ENCODE results near the gene RING1.
"Not testable (repeated sequence)": the region's sequence is repeated elsewhere in the genome, so short reads cannot be mapped to it uniquely, and the experiment has no call there.

Gene RING1

DNA sequence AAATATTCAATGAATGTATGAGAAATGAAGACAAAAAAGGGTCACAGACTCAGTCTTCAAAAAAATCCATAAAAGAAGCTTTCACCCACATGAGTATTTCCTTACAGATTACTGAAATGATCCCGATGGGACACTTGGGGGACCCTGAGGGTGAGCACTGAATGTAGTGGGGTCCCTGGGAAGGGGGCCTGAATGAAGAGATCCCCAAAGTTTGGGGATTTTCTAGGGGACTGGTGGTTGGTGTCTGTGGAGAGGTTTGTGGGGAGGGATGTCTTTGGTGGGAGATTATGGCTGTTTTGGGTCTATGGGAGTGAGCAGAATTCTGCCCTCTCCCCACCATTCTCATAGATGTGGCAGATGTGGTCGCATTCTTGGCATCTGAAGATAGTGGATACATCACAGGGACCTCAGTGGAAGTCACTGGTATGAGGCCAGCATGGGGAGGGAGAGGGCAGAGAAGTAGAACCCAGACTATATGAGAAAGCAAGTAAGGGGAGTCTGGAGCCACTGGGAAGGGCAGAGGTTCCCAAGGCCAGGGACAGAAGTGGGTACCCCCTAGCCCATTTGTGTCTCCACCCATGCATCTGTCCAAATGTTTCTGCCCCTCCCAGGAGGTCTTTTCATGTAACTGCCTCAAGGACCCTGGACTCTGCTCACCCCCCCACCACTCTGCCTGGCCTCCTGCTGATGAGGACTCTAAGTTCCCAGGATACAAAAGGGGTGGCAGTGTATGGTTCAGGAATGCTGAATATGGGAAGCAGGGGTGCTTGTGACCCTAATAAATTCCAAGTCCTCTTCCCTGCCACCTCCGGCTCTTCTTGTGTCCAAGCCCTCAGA lies 2.1 kb upstream of the RING1 start:
- DNase-seq (ENCODE audit: low read depth) = no peak

DNA sequence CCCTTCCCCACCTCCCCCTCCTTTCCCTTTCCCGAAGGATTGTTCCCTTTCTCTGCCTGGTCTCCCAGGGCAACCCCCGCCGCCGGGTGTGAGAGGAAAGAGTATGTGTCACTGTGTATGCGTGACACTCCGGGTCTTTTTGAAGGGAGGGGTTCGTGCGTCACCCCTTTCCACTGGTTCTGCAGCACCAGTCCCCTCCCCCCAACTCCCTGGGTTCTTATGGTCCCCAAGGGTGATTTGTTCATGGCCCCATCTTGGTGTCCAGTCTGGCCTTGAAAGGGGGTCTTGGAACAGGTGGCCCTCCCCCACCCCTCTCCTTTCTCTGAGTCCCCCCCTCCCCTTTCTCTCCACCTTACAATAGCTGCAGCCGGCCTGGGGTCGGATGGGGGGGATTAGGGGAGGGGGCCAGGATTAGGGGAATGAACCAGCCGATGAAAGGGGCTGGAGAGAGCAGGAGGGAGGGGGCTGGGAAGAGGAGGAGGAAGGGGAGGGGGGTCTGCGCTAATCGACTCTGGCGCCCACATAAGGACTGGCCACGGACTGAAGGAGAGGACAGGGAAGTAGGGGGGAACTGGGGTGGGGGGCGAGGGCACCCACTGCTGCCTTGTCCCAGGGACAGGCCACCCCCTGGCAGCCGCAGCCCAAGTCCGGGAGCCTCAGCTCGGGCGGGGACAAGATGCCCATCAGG lies 1.3 kb upstream of the RING1 start:
- no peak for DNase-seq (ENCODE audit: low read depth)

DNA sequence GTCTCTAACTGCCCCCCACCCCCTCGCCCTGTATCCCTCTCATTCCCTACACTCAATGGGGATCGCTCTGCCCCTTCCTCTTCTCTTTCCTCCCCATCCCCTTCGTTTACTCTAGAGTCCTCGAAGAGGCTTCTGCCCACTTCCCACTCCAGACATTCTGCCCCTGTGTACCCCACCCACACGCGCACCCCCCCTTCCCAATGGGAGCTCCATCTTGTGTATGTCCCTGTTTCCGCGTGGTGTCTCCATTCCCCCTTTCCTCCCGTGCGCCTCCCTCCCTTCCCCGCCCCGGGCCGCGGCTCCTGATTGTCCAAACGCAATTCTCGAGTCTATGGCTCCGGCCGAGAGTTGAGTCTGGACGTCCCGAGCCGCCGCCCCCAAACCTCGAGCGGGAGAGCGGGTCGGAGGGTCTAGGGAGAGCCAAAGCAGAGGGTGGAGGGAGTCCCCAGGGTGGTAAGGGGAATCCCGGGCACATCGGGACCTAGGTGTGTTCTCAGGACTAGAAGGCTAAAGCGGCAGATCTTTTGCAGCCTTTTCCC lies 679 bp upstream of the RING1 start:
- no peak for DNase-seq (ENCODE audit: low read depth)

DNA sequence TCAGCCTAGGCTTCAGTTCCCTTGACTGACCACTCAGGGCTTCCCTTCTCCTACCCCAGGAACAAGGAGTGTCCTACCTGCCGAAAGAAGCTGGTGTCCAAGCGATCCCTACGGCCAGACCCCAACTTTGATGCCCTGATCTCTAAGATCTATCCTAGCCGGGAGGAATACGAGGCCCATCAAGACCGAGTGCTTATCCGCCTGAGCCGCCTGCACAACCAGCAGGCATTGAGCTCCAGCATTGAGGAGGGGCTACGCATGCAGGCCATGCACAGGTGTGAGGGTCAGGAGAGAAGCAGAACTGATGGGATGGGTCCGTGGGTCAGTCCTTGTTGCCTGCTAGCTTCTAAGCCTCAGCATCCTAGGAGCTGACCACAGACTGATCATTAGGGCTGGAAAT lies 1.6 kb downstream of the RING1 start:
- no peak for DNase-seq (ENCODE audit: low read depth)

DNA sequence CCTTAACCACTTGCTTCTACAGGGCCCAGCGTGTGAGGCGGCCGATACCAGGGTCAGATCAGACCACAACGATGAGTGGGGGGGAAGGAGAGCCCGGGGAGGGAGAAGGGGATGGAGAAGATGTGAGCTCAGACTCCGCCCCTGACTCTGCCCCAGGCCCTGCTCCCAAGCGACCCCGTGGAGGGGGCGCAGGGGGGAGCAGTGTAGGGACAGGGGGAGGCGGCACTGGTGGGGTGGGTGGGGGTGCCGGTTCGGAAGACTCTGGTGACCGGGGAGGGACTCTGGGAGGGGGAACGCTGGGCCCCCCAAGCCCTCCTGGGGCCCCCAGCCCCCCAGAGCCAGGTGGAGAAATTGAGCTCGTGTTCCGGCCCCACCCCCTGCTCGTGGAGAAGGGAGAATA lies 2.8 kb downstream of the RING1 start:
- DNase-seq (ENCODE audit: low read depth) = no peak

DNA sequence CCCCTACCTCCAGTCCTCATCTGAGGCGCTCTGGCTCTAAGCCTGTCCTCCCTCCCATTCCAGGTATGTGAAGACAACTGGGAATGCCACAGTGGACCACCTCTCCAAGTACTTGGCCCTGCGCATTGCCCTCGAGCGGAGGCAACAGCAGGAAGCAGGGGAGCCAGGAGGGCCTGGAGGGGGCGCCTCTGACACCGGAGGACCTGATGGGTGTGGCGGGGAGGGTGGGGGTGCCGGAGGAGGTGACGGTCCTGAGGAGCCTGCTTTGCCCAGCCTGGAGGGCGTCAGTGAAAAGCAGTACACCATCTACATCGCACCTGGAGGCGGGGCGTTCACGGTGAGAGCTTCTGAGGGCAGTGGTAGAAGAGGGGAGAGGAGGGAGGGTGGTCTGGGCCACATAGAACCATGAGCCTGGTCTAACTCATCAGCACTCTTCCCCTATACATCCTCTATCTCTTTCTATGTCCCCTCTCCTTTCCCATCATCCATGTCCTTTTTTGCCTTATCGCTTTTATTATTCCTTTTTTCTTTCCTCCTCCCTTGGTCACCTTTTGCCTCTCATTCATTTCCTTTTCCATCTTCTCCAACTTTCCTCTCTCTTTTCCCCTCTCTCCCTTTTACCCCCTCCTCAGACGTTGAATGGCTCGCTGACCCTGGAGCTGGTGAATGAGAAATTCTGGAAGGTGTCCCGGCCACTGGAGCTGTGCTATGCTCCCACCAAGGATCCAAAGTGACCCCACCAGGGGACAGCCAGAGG lies 3.5 kb downstream of the RING1 start:
- DNase-seq (ENCODE audit: low read depth) = no peak

DNA sequence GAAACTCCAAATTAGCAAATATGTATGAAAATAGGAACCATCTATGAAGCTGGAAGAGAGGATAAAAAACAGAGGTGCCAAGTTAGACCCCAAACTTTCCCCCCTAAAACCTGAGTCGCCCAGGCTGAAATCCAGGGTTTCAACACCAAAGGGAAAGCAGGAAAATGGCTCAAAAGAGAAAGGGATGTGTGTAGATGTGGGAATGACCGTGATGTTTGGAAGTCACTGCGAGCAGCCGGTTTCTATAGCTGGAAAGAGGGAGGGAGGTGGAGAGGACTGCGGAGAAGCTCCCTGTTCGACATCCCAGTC lies 4.5 kb downstream of the RING1 start:
- no peak for DNase-seq (ENCODE audit: low read depth)

DNA sequence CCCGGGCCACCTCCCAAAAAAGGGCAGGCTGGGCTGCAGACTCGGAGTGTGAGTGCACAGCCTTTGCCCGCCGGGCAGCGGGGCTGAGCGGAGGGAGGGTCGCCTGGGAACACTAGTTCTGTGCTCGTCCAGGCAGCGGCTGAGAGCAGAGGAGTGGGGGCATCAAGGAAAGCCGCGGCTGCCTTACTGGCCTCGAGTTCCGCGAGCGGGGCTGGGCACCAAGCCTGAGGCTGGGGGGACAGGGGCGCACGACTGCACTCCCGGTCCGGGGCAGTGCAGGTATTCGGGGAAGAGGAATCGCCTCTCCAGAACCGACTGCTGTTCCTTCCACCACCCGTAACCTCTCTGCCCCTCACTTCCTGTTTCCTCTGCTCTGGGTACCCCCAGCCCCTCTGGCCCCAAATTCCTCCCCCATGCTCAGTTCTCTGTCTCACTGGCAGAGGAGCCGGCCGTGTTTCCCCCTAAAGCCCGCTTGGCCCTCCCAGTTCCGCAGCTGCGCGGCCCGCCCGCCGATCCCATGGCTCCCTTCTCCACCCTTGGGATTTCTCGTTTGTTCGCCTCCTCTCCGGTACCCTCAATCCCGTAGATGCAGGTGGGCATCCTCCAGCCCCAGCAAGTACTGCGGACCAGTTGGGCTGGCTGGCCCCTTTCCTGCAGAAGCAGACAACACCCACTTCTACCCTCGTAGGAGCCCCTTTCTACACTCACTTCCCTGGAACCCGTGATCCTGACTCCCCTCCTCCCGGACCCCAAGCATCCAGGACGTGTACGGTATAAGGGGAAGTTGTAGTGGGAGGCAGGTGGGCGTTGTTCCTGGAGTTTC lies 5.1 kb downstream of the RING1 start:
- DNase-seq (ENCODE audit: low read depth) = no peak

DNA sequence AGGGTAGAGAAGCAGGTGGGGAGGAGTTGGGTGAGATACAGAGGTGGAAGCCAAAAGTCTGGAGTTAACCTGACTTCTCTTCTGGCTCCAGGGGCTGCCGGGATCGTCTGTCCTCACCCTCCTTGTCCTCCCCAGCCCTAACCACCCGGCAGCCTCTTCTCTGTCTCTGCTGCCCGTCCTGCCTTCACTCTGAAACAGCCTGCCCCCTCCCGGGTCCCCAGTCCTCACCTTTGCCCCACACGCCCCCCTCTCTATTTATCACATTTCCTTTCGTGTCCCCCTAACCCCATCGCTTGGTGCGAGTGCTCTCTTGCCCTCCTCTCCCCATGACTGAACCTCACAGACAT lies 5.7 kb downstream of the RING1 start:
- no peak for DNase-seq (ENCODE audit: low read depth)

DNA sequence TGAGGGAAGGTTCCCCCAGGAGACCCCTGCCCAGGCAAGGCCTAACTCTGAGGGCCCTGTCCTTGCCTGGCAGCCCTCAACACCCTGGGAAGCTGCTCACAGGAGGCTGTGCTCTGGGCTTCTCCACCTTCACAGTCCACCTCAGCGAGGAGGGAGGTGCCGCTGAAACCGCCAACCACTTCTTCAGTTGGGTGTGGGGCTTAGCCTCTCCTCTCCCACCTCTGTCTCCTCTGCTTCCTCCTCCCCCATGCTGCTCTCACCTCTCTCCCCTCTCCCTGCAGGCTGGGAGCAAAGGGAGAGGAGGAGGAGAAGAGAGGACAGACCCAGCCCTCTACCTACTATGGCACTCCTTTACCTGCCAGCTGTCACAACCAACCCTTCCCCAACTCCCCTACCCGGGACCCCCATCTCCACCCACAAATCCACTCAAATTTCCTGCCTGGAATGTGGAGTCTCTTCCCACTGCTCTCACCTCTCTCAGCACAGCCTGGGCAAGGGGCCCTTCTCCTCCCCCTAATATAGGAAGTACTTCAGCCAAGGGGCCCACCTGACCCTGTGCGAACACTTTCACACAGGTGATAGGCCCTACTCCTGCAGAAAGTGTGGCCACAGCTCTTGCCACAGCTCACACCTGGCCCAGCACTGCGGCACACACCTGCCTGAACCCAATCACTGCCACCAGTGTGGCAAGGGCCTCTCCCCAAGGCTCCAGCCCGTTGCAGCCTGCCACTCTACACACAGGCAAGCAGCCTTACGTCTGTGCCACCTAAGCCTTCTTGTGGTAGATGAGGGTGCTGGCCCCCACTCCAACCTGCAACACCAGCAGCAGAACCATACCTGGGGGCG lies 7.2 kb downstream of the RING1 start:
- DNase-seq (ENCODE audit: low read depth) = no peak

DNA sequence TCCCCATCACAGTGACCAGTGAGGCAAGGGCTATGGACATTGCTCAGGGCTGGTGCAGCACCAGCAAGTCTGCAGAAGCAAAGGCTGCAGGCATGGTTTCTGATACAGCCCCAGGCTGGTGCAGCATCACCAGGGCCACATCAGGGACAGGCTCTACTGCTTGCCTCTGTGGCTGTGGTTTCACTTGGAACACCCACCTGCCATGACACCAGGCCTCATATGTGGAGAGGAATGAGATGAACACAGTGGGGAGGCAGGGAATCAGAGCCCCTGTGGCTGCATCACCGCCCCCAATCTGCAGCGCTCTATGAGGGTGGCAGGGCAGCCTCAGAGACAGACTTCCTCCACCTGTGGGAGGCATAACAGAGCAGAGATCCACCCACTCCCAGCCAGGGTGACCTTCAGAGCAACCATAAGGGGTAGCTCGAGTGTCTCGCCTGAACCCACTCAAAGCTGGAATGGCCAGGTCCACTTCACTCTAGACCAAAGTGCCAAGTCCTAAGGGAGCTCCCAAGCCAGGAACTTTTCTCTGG lies 7.9 kb downstream of the RING1 start:
- DNase-seq (ENCODE audit: low read depth) = no peak

DNA sequence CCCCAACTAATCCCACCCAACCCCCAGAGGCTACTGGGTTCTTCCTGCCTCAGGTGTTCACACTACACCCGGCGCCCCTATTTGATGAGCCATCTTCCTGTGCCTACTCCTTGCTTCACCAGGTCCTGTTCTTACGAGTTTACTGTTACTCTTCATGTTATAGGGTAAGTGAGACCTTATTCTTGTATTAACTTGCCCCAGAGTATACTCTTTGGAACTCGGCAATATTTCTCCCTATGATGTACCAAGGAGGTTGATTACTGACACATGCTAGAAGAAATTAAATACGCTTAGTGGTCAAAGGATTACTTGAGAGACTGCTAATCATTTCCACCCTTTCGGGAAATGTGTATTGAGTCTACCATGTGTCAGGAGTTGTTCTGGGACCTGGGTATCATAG lies 8.9 kb downstream of the RING1 start:
- DNase-seq (ENCODE audit: low read depth) = no peak

DNA sequence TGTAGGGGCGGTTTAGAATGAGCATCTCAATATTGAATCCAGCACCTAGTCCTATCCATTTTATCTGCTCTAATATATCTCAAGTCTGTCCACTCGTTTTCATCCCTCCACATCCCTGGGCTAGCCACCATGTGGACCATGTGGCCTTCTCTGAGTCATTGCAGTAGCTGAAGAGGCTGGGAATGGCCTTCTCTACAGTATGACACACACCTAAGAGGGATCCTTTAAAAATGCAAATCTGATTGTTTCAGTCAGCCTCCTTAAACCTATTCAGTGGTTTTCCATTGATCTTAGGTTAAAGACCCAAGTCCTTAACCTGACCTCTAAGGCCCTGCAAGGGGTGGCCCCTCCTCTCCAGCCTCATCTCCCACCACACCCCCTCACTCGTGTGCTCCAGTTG lies 9.4 kb downstream of the RING1 start:
- DNase-seq (ENCODE audit: low read depth) = no peak

DNA sequence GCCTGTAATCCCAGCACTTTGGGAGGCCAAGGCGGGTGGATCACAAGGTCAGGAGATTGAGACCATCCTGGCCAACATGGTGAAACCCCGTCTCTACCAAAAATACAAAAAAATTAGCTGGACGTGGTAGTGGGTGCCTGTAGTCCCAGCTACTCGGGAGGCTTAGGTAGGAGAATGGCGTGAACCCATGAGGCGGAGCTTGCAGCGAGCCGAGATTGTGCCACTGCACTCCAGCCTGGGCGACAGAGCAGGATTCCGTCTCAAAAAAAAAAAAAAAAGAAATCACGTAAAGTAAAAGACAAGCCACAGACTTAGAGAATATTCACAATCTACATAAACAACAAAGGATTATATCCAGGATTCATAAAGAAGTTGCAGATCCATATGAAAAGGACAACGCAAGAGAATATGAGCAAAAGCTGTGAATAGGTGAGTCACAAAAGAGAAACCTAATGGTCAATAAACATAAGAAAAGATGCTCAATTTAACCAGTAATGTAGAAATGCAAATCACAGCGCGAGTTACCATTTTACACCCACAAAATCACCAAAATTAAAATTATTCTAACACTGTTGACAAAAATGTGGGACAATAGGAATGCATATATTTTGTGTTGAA lies 18.3 kb downstream of the RING1 start:
- DNase-seq (ENCODE audit: low read depth) = not testable (repeated sequence)

DNA sequence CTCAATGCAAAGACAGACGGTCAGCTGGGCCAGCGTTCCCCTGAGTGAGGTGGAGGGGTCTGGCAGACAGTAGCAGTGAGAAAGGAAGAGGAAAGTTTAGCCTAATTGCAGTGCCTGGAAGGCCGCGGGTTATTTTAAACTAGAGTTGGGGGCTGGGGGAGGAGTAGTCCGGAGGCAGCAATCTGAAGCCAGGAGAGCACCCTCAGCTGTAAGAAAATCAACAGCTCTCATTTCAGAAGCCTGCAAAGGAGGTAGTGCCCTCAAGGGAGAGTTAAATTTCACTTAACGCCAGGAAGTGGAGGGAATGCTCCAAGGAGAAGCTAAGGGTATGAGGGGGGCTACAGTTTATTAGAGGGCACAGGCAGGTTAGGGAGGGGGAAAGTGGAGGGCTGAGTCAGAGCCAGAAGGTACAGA lies 26.9 kb downstream of the RING1 start:
- no peak for DNase-seq (ENCODE audit: low read depth)

DNA sequence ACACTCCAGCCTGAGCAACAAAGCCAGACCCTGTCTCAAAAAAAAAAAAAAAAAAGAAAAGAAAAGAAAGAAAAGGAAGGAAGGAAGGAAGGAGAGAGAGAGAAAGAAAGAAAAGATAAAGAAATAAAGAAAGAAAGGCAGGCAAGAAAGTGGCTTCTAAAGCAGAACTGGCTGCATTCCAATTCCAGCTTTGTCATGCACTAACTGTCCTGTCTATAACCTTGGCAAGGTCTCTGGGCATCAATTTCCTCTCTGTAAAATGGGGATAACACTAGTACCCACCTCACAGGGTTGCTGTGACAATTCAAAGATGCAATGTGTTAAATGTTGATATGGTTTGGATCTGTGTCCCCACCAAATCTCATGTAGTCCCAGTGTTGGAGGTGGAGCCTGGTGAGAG lies 28.0 kb downstream of the RING1 start:
- DNase-seq (ENCODE audit: low read depth) = no peak

DNA sequence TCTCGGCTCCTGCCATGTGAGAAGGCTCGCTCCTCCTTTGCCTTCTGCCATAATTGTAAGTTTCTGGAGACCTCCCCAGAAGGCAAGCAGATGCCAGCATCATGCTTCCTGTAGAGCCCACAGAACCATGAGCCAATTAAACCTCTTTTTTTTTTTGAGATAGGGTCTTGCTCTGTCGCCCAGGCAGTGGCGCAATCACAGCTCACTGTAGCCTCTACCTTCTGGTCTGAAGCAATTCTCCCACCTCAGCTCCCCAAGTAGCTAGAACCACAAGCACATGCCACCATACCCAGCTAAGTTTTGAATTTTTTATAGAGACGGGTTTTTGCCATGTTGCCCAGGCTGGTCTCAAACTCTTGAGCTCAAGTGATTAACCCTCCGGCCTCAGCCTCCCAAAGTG lies 28.6 kb downstream of the RING1 start:
- DNase-seq (ENCODE audit: low read depth) = no peak

DNA sequence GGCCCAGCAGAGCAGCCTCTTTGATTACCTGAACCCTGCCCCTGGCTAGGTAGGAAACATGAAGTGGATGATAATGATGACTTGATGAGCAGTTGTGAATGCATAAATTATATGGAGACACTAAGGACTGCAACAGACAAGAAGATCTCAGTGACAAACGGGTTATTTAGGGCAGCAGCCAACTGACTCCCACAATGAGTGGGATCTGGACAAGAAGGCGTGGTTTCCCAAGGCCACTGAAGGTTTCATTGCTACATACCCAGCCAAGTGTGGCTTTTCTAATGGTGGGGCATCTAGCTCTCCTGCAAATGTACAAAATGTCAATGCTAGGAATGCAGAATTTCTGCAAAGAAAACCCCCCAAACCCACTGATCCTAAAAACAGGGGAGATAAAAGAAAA lies 29.4 kb downstream of the RING1 start:
- no peak for DNase-seq (ENCODE audit: low read depth)

DNA sequence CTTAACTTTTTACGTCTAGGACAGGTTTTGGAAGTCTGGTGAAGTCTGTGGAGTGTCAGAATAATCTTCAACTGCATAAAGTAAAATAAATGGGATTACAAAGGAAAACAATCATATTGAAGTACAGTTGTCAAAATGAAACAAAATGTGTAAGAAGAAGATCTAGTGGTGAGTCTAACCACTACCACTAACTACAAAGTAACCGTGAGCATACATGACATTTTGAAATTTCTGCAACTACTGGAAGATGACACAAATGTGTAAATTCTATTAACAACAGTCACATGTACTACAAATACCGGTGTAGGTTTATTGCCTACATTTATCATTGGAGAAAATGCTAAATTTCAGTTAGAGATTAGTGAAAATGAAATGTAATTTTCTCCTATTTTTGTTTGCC lies 33.7 kb downstream of the RING1 start:
- no peak for DNase-seq (ENCODE audit: low read depth)

DNA sequence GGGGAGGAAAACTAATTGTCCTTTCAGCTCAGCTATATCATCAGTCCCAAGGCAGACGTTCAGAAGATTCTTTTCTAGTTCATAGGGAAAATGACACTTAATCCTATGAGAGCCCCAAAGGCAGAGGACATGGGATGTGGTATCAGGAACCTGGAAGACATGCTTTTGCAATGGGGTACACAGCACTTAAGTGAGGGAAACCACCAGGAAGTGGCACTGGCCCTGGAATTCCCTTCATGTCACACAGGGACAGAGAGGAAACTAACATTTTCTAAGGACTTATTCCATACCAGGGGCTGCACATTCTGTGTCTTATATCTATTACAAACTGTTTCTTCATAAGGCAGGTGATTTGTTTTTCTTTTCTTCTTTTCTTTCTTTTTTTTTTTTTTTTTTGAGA lies 35.2 kb downstream of the RING1 start:
- no peak for DNase-seq (ENCODE audit: low read depth)

Measured in HS-27A (cell line).